Hepatocyte (in vitro differentiated cells): ENCODE measurements around the gene RDH13.
"Not testable (repeated sequence)": the region's sequence is repeated elsewhere in the genome, so short reads cannot be mapped to it uniquely, and the experiment has no call there.

Source experiments
- EZH2 ChIP-seq: fragments of 200-600 bp; sonication (generic); IDR thresholded peaks from 2 replicates; pipeline ENCODE4 v1.6.1; 2016; ENCODE audit warnings: antibody characterized with exemption, mild to moderate bottlenecking, borderline replicate concordance
- EZH2phosphoT487 ChIP-seq: fragments of 200-600 bp; sonication (generic); IDR thresholded peaks from one replicate; pipeline ENCODE4 v1.6.1; 2018; ENCODE audit warnings: antibody characterized with exemption, mild to moderate bottlenecking, low read depth, moderate library complexity; ENCODE audit not compliant: unreplicated experiment, severe bottlenecking
- TF ChIP-seq, protein P1 (sequence below): fragments of 200-600 bp; sonication (generic); IDR thresholded peaks from 2 replicates; pipeline ENCODE4 v1.5.1; 2016; ENCODE audit warnings: antibody characterized with exemption, mild to moderate bottlenecking; ENCODE audit not compliant: poor library complexity

DNA sequence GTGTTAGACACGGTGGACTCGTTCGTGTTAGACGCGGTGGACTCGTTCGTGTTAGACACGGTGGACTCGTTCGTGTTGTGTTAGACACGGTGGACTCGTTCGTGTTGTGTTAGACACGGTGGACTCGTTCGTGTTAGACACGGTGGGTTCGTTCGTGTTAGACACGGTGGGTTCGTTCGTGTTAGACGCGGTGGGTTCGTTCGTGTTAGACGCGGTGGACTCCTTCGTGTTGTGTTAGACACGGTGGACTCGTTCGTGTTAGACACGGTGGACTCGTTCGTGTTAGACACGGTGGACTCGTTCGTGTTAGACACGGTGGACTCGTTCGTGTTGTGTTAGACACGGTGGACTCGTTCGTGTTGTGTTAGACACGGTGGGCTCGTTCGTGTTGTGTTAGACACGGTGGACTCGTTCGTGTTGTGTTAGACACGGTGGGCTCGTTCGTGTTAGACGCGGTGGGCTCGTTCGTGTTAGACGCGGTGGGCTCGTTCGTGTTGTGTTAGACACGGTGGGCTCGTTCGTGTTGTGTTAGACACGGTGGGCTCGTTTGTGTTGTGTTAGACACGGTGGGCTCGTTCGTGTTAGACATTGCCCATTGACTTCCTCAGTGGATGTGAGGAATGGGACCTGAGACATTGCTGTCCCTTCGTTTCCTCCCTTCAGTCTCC lies 29.8 kb downstream of the RDH13 start:
- TF ChIP-seq, protein P1, sequence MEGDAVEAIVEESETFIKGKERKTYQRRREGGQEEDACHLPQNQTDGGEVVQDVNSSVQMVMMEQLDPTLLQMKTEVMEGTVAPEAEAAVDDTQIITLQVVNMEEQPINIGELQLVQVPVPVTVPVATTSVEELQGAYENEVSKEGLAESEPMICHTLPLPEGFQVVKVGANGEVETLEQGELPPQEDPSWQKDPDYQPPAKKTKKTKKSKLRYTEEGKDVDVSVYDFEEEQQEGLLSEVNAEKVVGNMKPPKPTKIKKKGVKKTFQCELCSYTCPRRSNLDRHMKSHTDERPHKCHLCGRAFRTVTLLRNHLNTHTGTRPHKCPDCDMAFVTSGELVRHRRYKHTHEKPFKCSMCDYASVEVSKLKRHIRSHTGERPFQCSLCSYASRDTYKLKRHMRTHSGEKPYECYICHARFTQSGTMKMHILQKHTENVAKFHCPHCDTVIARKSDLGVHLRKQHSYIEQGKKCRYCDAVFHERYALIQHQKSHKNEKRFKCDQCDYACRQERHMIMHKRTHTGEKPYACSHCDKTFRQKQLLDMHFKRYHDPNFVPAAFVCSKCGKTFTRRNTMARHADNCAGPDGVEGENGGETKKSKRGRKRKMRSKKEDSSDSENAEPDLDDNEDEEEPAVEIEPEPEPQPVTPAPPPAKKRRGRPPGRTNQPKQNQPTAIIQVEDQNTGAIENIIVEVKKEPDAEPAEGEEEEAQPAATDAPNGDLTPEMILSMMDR, result not testable (repeated sequence)
- not testable (repeated sequence) for TF ChIP-seq EZH2, EZH2phosphoT487
